Body of pancreas (tissue), 4 donors: Measurements from ENCODE around the gene TBX5. TPM values are rescaled to one million over a fixed set of nuclear protein-coding genes. Genes with fewer than 3 reads are reported as not detected.

Source experiments
- ATAC-seq: fragments of 150-250 bp; one replicate; pipeline ENCODE4 v1.9.1; 2016
- DNase-seq, 4 donors: peaks; one replicate each; pipeline ENCODE4 v3.0.0-alpha.2; 2019
- H3K27ac ChIP-seq, 4 donors: fragments of 200-600 bp; sonication (generic); 1 replicate in 3 of 4; 2 replicates in 1 of 4; pipeline versions ENCODE4 v1.5.1 to v1.6.1; 2016 to 2019; ENCODE audit warnings: mild to moderate bottlenecking in 1 of 4, mixed read lengths in 1 of 4, moderate library complexity in 1 of 4
- H3K27me3 ChIP-seq, 2 donors: fragments of 200-600 bp; sonication (generic); one replicate each; pipeline ENCODE4 v1.6.0; 2016; ENCODE audit warnings: mild to moderate bottlenecking in 1 of 2
- H3K36me3 ChIP-seq, 2 donors: fragments of 200-600 bp; sonication (generic); replicated peaks in 1 of 2; 2 replicates each; pipeline ENCODE4 v1.5.1; 2016; ENCODE audit warnings: low read depth in 2 of 2; ENCODE audit not compliant: insufficient read depth in 1 of 2
- H3K4me1 ChIP-seq: fragments of 200-600 bp; sonication (generic); one replicate; pipeline ENCODE4 v1.6.0; 2016
- H3K4me3 ChIP-seq, 2 donors: fragments of 200-600 bp; sonication (generic); 1 replicate in 1 of 2; 2 replicates in 1 of 2; pipeline ENCODE4 v1.5.1; 2016 to 2019
- H3K9me3 ChIP-seq, 3 donors: fragments of 200-600 bp; sonication (generic); 1 replicate in 2 of 3; 2 replicates in 1 of 3; pipeline ENCODE4 v1.5.1; 2016
- CTCF ChIP-seq, 7 experiments: fragments of 450-650 bp in 4 of 7; fragments of 200-600 bp in 3 of 7; sonication (generic) in 3 of 7; IDR thresholded peaks; one replicate each; pipeline ENCODE4 v1.5.1; 2016 to 2019; ENCODE audit warnings: antibody characterized with exemption in 7 of 7
- POLR2A ChIP-seq, 3 donors: fragments of 450-650 bp; IDR thresholded peaks; one replicate each; pipeline ENCODE4 v1.6.1; 2016; ENCODE audit warnings: antibody characterized with exemption in 3 of 3, mild to moderate bottlenecking in 2 of 3
- WGBS, 2 donors: methylation state at CpG; one replicate each; pipeline ENCODE4 v1.1.5; 2017; 5-methylcytosine and 5-hydroxymethylcytosine counted together
- intact Hi-C: fragments of 100-400 bp; cut with DNase I; formaldehyde crosslinking; loops from one replicate; pipeline ENCODE4 v1.15.1; 2023
- total RNA-seq, 2 donors: library from RNA; depleted of rRNA; stranded (reverse); fragments of >200 nt; gene quantifications; one replicate each; pipeline ENCODE4 v1.1.0, GENCODE V29; 2016

TBX5 gene
- total RNA-seq, 2 donors from 2014 or later: not detected

GRCh38 chr12:114328292-114328691, 77.7 kb downstream of the TBX5 start:
- Histone ChIP-seq H3K27ac (no peak overlapping the region), H3K36me3 (no peaks in the 10 kb centered on the region), H3K4me3 (no peak overlapping the region), H3K4me1 (no peaks in the 10 kb centered on the region), H3K9me3 (peaks cover 0 to 6% (median 0%) of the 10 kb centered on the region in 3 donors), H3K27me3 (no peaks in the 10 kb centered on the region)
- DNase-seq: no peak
- WGBS, 2 donors: 53 to 56% methylated on average over 2 of the region's 2 CpGs
- TF ChIP-seq CTCF (IDR thresholded peaks at IDR 0.05) (no peak), POLR2A (IDR thresholded peaks at IDR 0.05) (no peak)
- intact Hi-C loops: no loop called here
- ATAC-seq: no peak

GRCh38 chr12:114327765-114328164, 78.2 kb downstream of the TBX5 start:
- no peak for DNase-seq
- H3K27ac ChIP-seq: no peak overlapping the region
- no peaks in the 10 kb centered on the region for H3K4me1 ChIP-seq
- no peaks in the 10 kb centered on the region for H3K27me3 ChIP-seq
- no peak for TF ChIP-seq CTCF (IDR thresholded peaks at IDR 0.05)
- TF ChIP-seq POLR2A (IDR thresholded peaks at IDR 0.05): no peak
- intact Hi-C loops: no loop called here
- H3K36me3 ChIP-seq: no peaks in the 10 kb centered on the region
- no peak for ATAC-seq
- peaks cover 0 to 6% (median 0%) of the 10 kb centered on the region in 3 donors for H3K9me3 ChIP-seq
- H3K4me3 ChIP-seq: no peak overlapping the region

- intact Hi-C loops: no loop called here
- ATAC-seq (no peak), DNase-seq (no peak)
- Histone ChIP-seq H3K27me3 (no peaks in the 10 kb centered on the region), H3K4me1 (no peaks in the 10 kb centered on the region), H3K36me3 (no peaks in the 10 kb centered on the region), H3K9me3 (no peaks in the 10 kb centered on the region), H3K4me3 (no peak overlapping the region), H3K27ac (no peak overlapping the region)
- WGBS, 2 donors: 58 to 64% methylated on average over 1 of the region's 1 CpG
- TF ChIP-seq CTCF (IDR thresholded peaks at IDR 0.05): no peak
- no peak for TF ChIP-seq POLR2A (IDR thresholded peaks at IDR 0.05)
These were observed 84.4 kb downstream of the TBX5 start for GRCh38 chr12:114321524-114321923.

- ATAC-seq (no peak), DNase-seq (no peak)
- TF ChIP-seq CTCF (IDR thresholded peaks at IDR 0.05) (no peak), POLR2A (IDR thresholded peaks at IDR 0.05) (no peak)
- no peaks in the 10 kb centered on the region for H3K4me1 ChIP-seq
- H3K4me3 ChIP-seq: no peak overlapping the region
- no peaks in the 10 kb centered on the region for H3K36me3 ChIP-seq
- no peaks in the 10 kb centered on the region for H3K9me3 ChIP-seq
- no peaks in the 10 kb centered on the region for H3K27me3 ChIP-seq
- 65 to 72% methylated on average over 8 of the region's 8 CpGs for WGBS, 2 donors
- no peak overlapping the region for H3K27ac ChIP-seq
- intact Hi-C loops: no loop called here
These were observed 85.0 kb downstream of the TBX5 start for GRCh38 chr12:114320968-114321367.

GRCh38 chr12:114320101-114320500, 85.8 kb downstream of the TBX5 start:
- intact Hi-C loops: no loop called here
- no peak for ATAC-seq
- H3K4me3 ChIP-seq: no peak overlapping the region
- no peaks in the 10 kb centered on the region for H3K4me1 ChIP-seq
- no peak overlapping the region for H3K27ac ChIP-seq
- no peaks in the 10 kb centered on the region for H3K36me3 ChIP-seq
- H3K9me3 ChIP-seq: no peaks in the 10 kb centered on the region
- no peak for DNase-seq
- TF ChIP-seq CTCF (IDR thresholded peaks at IDR 0.05): no peak
- no peak for TF ChIP-seq POLR2A (IDR thresholded peaks at IDR 0.05)
- WGBS, 2 donors: 61 to 63% methylated on average over 9 of the region's 9 CpGs
- no peaks in the 10 kb centered on the region for H3K27me3 ChIP-seq
